SKM-1 treated with dmso at 0.1 percent for 144 hours (cell line): ENCODE measurements around the gene CACUL1.

Experiments
- DNase-seq: peaks from one replicate; lab custom pipeline; 2025; ENCODE audit not compliant: unreplicated experiment; lab: John Stamatoyannopoulos, UW

CACUL1 gene

GRCh38 chr10:118735294-118735693 is 19.5 kb downstream of the CACUL1 start:
- no peak for DNase-seq

- DNase-seq, result no peak
Measured at GRCh38 chr10:118734475-118734874, 20.3 kb downstream of the CACUL1 start.

GRCh38 chr10:118732245-118733165 is 22.3 kb downstream of the CACUL1 start:
- no peak for DNase-seq

- DNase-seq, result no peak
Measured at GRCh38 chr10:118730756-118731456, 23.9 kb downstream of the CACUL1 start.

GRCh38 chr10:118729641-118730258 is 25.0 kb downstream of the CACUL1 start:
- DNase-seq, result peak; percentile 96

- no peak for DNase-seq
Measured at GRCh38 chr10:118729200-118729599, 25.6 kb downstream of the CACUL1 start.

- no peak for DNase-seq
Measured at GRCh38 chr10:118725886-118726500, 28.8 kb downstream of the CACUL1 start.

GRCh38 chr10:118723466-118723865 is 31.3 kb downstream of the CACUL1 start:
- no peak for DNase-seq

GRCh38 chr10:118721539-118721876 is 33.3 kb downstream of the CACUL1 start:
- DNase-seq, result no peak

- peak; percentile 30 for DNase-seq
Measured at GRCh38 chr10:118720685-118721538, 33.9 kb downstream of the CACUL1 start.

- no peak for DNase-seq
Measured at GRCh38 chr10:118714366-118714765, 40.4 kb downstream of the CACUL1 start.

GRCh38 chr10:118712930-118713634 is 41.7 kb downstream of the CACUL1 start:
- DNase-seq, result no peak

- no peak for DNase-seq
Measured at GRCh38 chr10:118712080-118712479, 42.7 kb downstream of the CACUL1 start.

- no peak for DNase-seq
Measured at GRCh38 chr10:118710487-118710886, 44.3 kb downstream of the CACUL1 start.

- DNase-seq, result no peak
Measured at GRCh38 chr10:118708571-118708970, 46.2 kb downstream of the CACUL1 start.

GRCh38 chr10:118704711-118705110 is 50.1 kb downstream of the CACUL1 start:
- no peak for DNase-seq

- no peak for DNase-seq
Measured at GRCh38 chr10:118701529-118702323, 53.0 kb downstream of the CACUL1 start.

- DNase-seq, result no peak
Measured at GRCh38 chr10:118698421-118698820, 56.3 kb downstream of the CACUL1 start.

GRCh38 chr10:118694848-118695247 is 59.9 kb downstream of the CACUL1 start:
- DNase-seq, result no peak
